HUDEP-2 (cell line): ENCODE data around the gene UNC5CL.

Experiments
- DNase-seq, 76 experiments: peaks; one replicate each; lab custom pipeline; 2025; ENCODE audit not compliant: unreplicated experiment in 76 of 76; lab: John Stamatoyannopoulos, UW

UNC5CL gene

GRCh38 chr6:41064841-41065240, 25.8 kb upstream of the UNC5CL start:
- no peak for DNase-seq

GRCh38 chr6:41063884-41064285, 24.9 kb upstream of the UNC5CL start:
- peak in 1 of 76 experiments; percentile 23 for DNase-seq

- DNase-seq, result no peak
Measured at GRCh38 chr6:41062056-41062455, 23.0 kb upstream of the UNC5CL start.

GRCh38 chr6:41061196-41061726, 22.2 kb upstream of the UNC5CL start:
- DNase-seq, result no peak

GRCh38 chr6:41059556-41059955, 20.5 kb upstream of the UNC5CL start:
- DNase-seq, result no peak

- no peak for DNase-seq
Measured at GRCh38 chr6:41058783-41059181, 19.8 kb upstream of the UNC5CL start.

GRCh38 chr6:41056768-41057490, 17.9 kb upstream of the UNC5CL start:
- peak in 2 of 76 experiments; percentile 17 to 18 for DNase-seq

GRCh38 chr6:41055149-41055548, 16.1 kb upstream of the UNC5CL start:
- DNase-seq, result no peak

GRCh38 chr6:41054511-41054910, 15.5 kb upstream of the UNC5CL start:
- DNase-seq, result no peak

- DNase-seq, result no peak
Measured at GRCh38 chr6:41053041-41053440, 14.0 kb upstream of the UNC5CL start, which contains the start of gene APOBEC2. APOBEC2 (plus strand) TSS chr6:41053202; CDS start chr6:41053348, 146 bp downstream.

- peak in 4 of 76 experiments; percentile 23 to 26 (median 25) for DNase-seq
Measured at GRCh38 chr6:41051873-41052272, 12.9 kb upstream of the UNC5CL start.

- peak in 17 of 76 experiments; percentile 3 to 62 (median 34) for DNase-seq
Measured at GRCh38 chr6:41050536-41050935, 11.5 kb upstream of the UNC5CL start.

- no peak for DNase-seq
Measured at GRCh38 chr6:41049955-41050354, 10.9 kb upstream of the UNC5CL start.

- no peak for DNase-seq
Measured at GRCh38 chr6:41049521-41049920, 10.5 kb upstream of the UNC5CL start.

- no peak for DNase-seq
Measured at GRCh38 chr6:41047745-41048732, 9.0 kb upstream of the UNC5CL start.

GRCh38 chr6:41047306-41047705, 8.3 kb upstream of the UNC5CL start:
- DNase-seq, result no peak

GRCh38 chr6:41046084-41046483, 7.1 kb upstream of the UNC5CL start:
- DNase-seq, result no peak

- DNase-seq, result no peak
Measured at GRCh38 chr6:41045664-41046063, 6.6 kb upstream of the UNC5CL start.

- peak in 16 of 76 experiments; percentile 16 to 86 (median 39) for DNase-seq
Measured at GRCh38 chr6:41043151-41043550, 4.1 kb upstream of the UNC5CL start.

- DNase-seq, result peak in 72 of 76 experiments; percentile 20 to 91 (median 73)
Measured at GRCh38 chr6:41042226-41043055, 3.4 kb upstream of the UNC5CL start, which contains the start of gene TSPO2. TSPO2 (plus strand) TSS chr6:41042467; CDS start chr6:41042986, 519 bp downstream.
